Activated CD4-positive, alpha-beta memory T cell treated with anti-CD3 and anti-CD28 coated beads for 36 hours (primary cell): Measurements from ENCODE around the gene SPTBN1. TPM values are rescaled to one million over a fixed set of nuclear protein-coding genes. Genes with fewer than 3 reads are reported as not detected.

Source experiments
- CTCF ChIA-PET: fragments of 350-600 bp; sonication (Branson Sonifier 250); formaldehyde crosslinking; loops from one replicate; lab custom pipeline; 2021; ENCODE audit warnings: antibody characterized with exemption, inconsistent platforms; lab: Charles Lee
- POLR2A ChIA-PET: fragments of 350-600 bp; sonication (Branson Sonifier 250); formaldehyde crosslinking; loops from one replicate; lab custom pipeline; 2021; ENCODE audit warnings: antibody characterized with exemption; lab: Charles Lee
- DNase-seq: peaks from one replicate; pipeline ENCODE4 v3.0.0-alpha.2; 2020
- H3K27ac Mint-ChIP-seq: one replicate; pipeline ENCODE4 v1.8.0; 2021; ENCODE audit warnings: mixed read lengths
- H3K27me3 Mint-ChIP-seq: one replicate; pipeline ENCODE4 v1.8.0; 2021; ENCODE audit warnings: mixed read lengths
- H3K36me3 Mint-ChIP-seq: one replicate; pipeline ENCODE4 v1.8.0; 2021; ENCODE audit warnings: mixed read lengths
- H3K4me1 Mint-ChIP-seq: one replicate; pipeline ENCODE4 v1.8.0; 2021; ENCODE audit warnings: low read depth, mixed read lengths
- H3K4me3 Mint-ChIP-seq: one replicate; pipeline ENCODE4 v1.8.0; 2021; ENCODE audit warnings: mild to moderate bottlenecking, mixed read lengths
- H3K9me3 Mint-ChIP-seq: one replicate; pipeline ENCODE4 v1.8.0; 2021; ENCODE audit warnings: mixed read lengths
- intact Hi-C: fragments of 100-400 bp; cut with micrococcal nuclease; formaldehyde crosslinking; loops from one replicate; pipeline ENCODE4 v1.15.1; 2023
- total RNA-seq, 2 experiments: library from RNA; stranded (reverse); gene quantifications; one replicate each; pipeline ENCODE4 v1.2.3, GENCODE V29; 2021

The SPTBN1 gene
- total RNA-seq, 2 experiments from 2014 or later = 67.5 to 68.1 TPM

DNA sequence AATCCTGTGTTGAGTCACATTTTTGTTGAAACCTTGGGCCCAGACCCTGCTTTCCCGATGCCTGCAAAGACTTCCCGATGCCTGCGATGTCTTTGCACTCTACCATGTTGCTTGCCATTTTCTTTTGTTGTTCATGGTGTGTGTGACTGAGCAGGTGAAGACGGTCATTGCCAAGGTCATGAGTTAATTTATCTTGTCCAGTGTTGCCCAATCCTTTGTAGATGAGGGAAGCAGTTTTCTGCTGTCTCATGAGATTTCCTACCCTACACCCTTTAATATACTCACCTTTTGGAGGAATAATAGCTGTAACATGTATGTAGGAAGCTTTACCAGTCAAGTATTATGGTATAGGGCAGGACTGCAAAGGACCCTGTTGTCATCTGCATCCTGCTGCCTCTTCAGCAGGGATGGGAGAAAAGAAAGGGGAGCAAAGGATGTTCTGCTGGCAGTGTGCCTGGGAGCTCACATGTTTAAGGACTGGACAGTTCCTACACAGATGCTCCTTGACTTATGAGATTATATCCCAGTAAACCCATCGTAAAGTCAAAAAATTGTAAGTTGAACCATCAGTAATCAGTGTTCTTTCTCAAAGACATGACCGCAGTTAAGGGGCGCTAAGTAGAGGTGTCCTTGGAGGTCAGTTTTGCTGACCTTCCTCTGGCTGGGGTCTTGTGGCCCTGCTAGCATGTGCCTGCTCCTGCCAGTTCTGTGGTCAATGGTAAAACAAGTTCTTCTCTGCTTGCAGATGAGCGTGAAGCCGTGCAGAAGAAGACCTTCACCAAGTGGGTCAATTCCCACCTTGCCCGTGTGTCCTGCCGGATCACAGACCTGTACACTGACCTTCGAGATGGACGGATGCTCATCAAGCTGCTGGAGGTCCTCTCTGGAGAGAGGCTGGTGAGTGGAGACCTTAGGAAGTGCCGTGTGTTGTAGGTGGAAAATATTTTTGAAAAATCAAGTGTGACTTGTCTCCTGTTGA is 142.5 kb downstream of the SPTBN1 start:
- H3K9me3 Mint-ChIP-seq = no peaks in the 10 kb centered on the region
- H3K4me3 Mint-ChIP-seq = no peak overlapping the region
- intact Hi-C loops = loop anchor here (5.0 kb wide), 1 partner anchor 76 kb away; no protein-coding TSS in a partner anchor
- H3K27ac Mint-ChIP-seq = peak overlapping the region; percentile 13
- ChIA-PET POLR2A (interaction anchor here (0.6 to 2.9 kb wide), 3 partner anchors 19 to 40 kb away, joined by 3 to 21 read pairs (median 3); no protein-coding TSS in a partner anchor), CTCF (no interaction called here)
- no peak for DNase-seq
- no peaks in the 10 kb centered on the region for H3K27me3 Mint-ChIP-seq
- H3K36me3 Mint-ChIP-seq = peaks cover 16% of the 10 kb centered on the region
- peaks cover 85% of the 10 kb centered on the region for H3K4me1 Mint-ChIP-seq

DNA sequence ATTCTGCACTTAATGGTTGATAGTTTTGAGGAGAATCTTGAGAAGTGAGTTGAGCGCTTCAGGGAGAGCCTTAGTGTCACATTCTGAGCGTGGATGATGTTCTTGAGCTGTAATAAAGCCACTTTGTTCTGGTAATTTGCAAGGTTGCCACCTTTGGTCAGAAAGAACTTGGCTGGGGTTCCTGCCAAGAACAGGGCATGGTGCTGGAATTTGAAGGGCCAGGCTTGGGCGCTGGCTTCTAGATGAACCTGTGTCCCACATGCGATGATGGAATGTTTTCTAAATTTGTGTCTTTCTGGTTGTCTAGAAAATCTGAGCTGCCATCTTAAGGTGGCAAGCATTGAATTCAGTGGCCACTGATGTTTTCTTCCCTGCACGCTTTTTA is 143.2 kb downstream of the SPTBN1 start:
- intact Hi-C loops = loop anchor here (5.0 kb wide), 1 partner anchor 77 kb away; no protein-coding TSS in a partner anchor
- Mint-ChIP-seq H3K9me3 (no peaks in the 10 kb centered on the region), H3K27ac (no peak overlapping the region), H3K36me3 (peaks cover 16% of the 10 kb centered on the region), H3K4me3 (no peak overlapping the region), H3K4me1 (peaks cover 92% of the 10 kb centered on the region), H3K27me3 (no peaks in the 10 kb centered on the region)
- POLR2A ChIA-PET = no interaction called here
- CTCF ChIA-PET = no interaction called here
- DNase-seq = no peak

DNA sequence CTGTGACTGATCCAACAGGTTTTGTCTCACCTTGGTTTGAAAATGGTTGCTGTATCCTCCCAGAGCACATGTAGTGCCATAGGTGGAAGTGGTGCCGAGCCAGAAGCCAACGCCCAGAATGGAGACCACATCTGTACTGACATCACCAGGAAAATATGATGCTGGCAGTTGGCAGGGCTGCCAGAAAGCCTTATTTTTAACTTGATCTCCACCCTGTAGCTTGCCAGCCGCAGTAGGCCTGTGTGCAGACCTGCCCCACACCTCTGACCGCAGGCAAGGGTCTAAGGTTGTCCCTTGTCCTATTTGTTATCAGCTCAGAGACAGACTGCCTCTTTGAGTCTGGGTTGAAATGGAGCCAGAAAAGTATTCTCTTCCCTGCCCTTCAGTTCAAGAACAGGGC is 143.8 kb downstream of the SPTBN1 start:
- ChIA-PET CTCF (no interaction called here), POLR2A (no interaction called here)
- intact Hi-C loops = loop anchor here (5.0 kb wide), 1 partner anchor 78 kb away; no protein-coding TSS in a partner anchor
- peak overlapping the region; percentile 50 for H3K27ac Mint-ChIP-seq
- no peaks in the 10 kb centered on the region for H3K9me3 Mint-ChIP-seq
- DNase-seq = no peak
- no peaks in the 10 kb centered on the region for H3K27me3 Mint-ChIP-seq
- no peak overlapping the region for H3K4me3 Mint-ChIP-seq
- peaks cover 97% of the 10 kb centered on the region for H3K4me1 Mint-ChIP-seq
- peaks cover 16% of the 10 kb centered on the region for H3K36me3 Mint-ChIP-seq

DNA sequence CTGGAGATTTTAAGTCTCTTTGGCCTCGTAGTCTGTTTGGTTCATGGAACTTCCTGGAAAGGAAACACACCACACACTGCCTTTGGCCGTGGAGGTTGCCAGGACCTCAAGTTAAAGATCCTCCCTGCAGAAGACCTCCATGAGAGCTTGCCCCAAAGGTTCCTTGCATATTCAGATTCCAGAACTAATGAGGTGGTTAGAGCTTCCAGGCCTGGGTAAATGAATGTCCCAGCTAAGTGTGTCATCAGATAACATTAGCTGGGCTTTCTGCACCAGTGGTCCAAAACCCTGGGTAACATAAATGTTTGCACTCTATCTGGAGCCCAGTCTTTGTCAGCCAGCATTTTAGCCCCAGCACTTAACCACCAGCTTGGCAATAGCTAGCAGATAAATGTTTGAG is 145.2 kb downstream of the SPTBN1 start:
- no peak overlapping the region for H3K4me3 Mint-ChIP-seq
- ChIA-PET CTCF (interaction anchor here (0.6 to 2.0 kb wide), 2 partner anchors 78 to 100 kb away, joined by 3 to 6 read pairs; no protein-coding TSS in a partner anchor), POLR2A (interaction anchor here (1.0 kb wide), 1 partner anchor 42 kb away, joined by 3 read pairs; no protein-coding TSS in a partner anchor)
- no peak for DNase-seq
- H3K4me1 Mint-ChIP-seq = peaks cover 97% of the 10 kb centered on the region
- H3K27ac Mint-ChIP-seq = peak overlapping the region; percentile 61
- intact Hi-C loops = no loop called here
- peaks cover 16% of the 10 kb centered on the region for H3K36me3 Mint-ChIP-seq
- no peaks in the 10 kb centered on the region for H3K9me3 Mint-ChIP-seq
- H3K27me3 Mint-ChIP-seq = no peaks in the 10 kb centered on the region

DNA sequence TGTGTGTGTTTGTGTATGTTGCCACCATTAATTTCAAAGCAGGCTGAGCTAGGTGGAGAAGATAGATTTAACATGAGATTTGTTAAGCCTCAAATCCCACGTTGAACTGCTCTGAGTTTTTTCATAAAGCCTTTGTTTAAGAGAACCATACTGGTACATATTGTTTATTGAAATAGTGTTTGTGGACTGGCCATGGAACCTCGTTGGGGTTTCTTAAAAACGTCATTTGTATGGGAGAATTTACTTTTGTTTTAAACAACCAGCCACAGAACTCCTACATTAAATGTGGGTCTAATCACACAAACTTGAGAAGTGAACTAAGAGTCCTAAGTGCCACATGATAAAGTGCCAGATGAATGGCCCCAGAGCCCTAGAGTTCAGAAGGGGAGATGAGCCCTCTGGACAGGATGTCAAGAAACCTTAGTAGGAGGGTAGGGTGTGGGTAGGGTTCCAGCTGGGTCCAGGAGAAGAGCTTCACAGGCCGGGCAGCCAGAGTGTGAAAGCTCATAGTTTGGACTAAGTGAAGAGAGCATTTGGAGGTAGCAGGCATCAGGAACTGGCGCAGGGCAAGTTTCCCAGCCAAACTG is 146.7 kb downstream of the SPTBN1 start:
- ChIA-PET CTCF (interaction anchor here (1.3 to 1.4 kb wide), 2 partner anchors 29 to 43 kb away, joined by 3 read pairs; no protein-coding TSS in a partner anchor), POLR2A (no interaction called here)
- Mint-ChIP-seq H3K4me3 (no peak overlapping the region), H3K27ac (peak overlapping the region; percentile 76), H3K9me3 (no peaks in the 10 kb centered on the region), H3K4me1 (peaks cover 89% of the 10 kb centered on the region), H3K36me3 (peaks cover 16% of the 10 kb centered on the region), H3K27me3 (no peaks in the 10 kb centered on the region)
- intact Hi-C loops = loop anchor here (1.0 kb wide), 1 partner anchor 9 kb away; no protein-coding TSS in a partner anchor
- no peak for DNase-seq

DNA sequence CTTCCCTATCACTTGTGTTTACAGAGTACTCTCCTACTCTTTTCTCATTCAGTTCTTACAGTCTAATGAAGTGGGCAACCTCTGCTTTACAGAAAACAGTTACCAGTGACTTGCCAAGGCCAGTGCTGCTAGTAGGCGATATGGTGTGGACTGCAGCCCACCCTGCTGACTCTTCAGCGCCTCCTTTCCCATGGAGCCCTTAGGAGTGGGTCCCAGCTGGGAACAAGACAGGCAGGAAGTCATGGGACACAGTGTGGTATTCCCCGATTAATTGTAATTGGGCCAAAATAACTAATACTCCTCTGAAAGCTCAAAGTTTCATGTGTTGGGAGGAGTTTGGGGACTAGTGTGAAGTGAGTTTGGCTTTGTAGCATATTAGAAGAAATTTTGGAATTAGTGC is 147.2 kb downstream of the SPTBN1 start:
- no peak overlapping the region for H3K4me3 Mint-ChIP-seq
- ChIA-PET CTCF (interaction anchor here (1.1 to 1.4 kb wide), 3 partner anchors 29 to 80 kb away, joined by 3 read pairs; no protein-coding TSS in a partner anchor), POLR2A (interaction anchor here (1.1 kb wide), 1 partner anchor 33 kb away, joined by 3 read pairs; no protein-coding TSS in a partner anchor)
- peaks cover 16% of the 10 kb centered on the region for H3K36me3 Mint-ChIP-seq
- no peaks in the 10 kb centered on the region for H3K27me3 Mint-ChIP-seq
- no peaks in the 10 kb centered on the region for H3K9me3 Mint-ChIP-seq
- DNase-seq = no peak
- H3K4me1 Mint-ChIP-seq = peaks cover 86% of the 10 kb centered on the region
- H3K27ac Mint-ChIP-seq = peak overlapping the region; percentile 76
- intact Hi-C loops = loop anchor here (1.0 kb wide), 1 partner anchor 9 kb away; no protein-coding TSS in a partner anchor

DNA sequence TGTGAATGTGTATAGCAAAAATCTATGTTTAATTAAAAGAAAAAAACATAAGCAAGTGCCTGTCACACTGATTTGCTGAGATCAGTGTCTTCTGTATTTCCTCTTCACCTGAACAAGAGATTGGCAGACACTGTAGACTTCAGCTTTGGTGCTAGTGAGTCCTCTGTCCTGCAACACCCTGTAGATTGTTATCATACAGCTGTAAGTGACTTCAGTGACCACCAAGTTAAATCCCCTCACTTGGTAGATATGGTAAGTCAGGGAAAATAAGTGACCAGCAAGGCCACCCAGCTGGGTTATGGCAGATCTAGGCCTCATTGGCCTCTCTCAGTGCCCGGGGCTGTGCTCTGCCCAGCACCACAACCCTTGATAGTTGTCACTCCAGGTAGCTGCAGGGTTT is 147.7 kb downstream of the SPTBN1 start:
- Mint-ChIP-seq H3K4me3 (no peak overlapping the region), H3K27ac (no peak overlapping the region), H3K36me3 (peaks cover 16% of the 10 kb centered on the region), H3K9me3 (no peaks in the 10 kb centered on the region), H3K4me1 (peaks cover 83% of the 10 kb centered on the region), H3K27me3 (no peaks in the 10 kb centered on the region)
- POLR2A ChIA-PET = interaction anchor here (1.1 to 3.4 kb wide), 2 partner anchors 34 to 45 kb away, joined by 3 to 17 read pairs; no protein-coding TSS in a partner anchor
- intact Hi-C loops = loop anchor here (1.0 kb wide), 1 partner anchor 9 kb away; no protein-coding TSS in a partner anchor
- CTCF ChIA-PET = interaction anchor here (1.1 to 1.3 kb wide), 2 partner anchors 44 to 80 kb away, joined by 3 read pairs; no protein-coding TSS in a partner anchor
- DNase-seq = no peak

DNA sequence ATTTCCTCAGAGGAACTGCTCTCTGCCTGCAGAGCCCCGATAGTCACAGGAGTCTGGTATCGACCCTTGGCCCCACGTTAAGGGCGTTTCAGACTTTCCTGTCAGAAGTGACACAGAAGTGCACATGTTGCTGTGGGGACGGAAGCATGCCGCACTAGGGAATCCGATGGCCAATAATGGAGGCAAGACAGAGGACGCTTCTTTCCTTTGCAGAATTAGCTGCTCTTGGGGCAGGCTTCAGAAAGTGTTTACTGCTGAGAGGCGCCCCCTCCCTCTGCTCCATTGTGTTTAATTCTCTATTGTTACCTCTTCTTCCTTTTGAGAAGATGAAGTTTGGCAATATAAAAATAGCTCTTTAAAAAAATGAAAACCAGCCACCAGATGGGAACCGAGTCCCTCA is 148.7 kb downstream of the SPTBN1 start:
- Mint-ChIP-seq H3K4me1 (peaks cover 81% of the 10 kb centered on the region), H3K27me3 (no peaks in the 10 kb centered on the region), H3K36me3 (peaks cover 6% of the 10 kb centered on the region), H3K9me3 (no peaks in the 10 kb centered on the region), H3K4me3 (no peak overlapping the region), H3K27ac (peak overlapping the region; percentile 20)
- no peak for DNase-seq
- POLR2A ChIA-PET = interaction anchor here (1.0 to 3.4 kb wide), 3 partner anchors 16 to 46 kb away, joined by 3 to 17 read pairs (median 4); no protein-coding TSS in a partner anchor
- intact Hi-C loops = no loop called here
- CTCF ChIA-PET = interaction anchor here (0.8 to 1.1 kb wide), 2 partner anchors 45 to 88 kb away, joined by 3 read pairs; no protein-coding TSS in a partner anchor

DNA sequence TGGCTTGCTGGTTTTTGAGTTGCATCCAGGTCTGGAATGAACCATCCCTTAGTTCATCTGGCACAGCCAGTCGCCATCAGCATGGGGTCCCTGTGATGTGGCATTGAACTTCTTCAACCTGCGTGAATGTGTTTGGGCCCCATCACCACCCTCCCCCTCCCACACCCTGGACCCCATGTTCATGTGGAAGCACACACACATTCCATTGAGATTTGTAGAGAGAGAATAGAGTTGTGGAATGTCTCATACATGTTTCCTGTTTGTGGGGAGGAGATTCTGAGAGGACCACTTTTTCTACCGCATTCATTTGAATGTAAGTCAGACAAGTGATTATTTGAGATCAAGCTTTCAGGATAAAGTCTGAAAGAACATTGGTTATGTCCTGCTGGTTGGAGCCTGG is 149.7 kb downstream of the SPTBN1 start:
- Mint-ChIP-seq H3K27me3 (no peaks in the 10 kb centered on the region), H3K4me3 (peak overlapping the region; percentile 17), H3K9me3 (no peaks in the 10 kb centered on the region), H3K36me3 (peaks cover 2% of the 10 kb centered on the region), H3K27ac (peak overlapping the region; percentile 30), H3K4me1 (peaks cover 81% of the 10 kb centered on the region)
- no peak for DNase-seq
- ChIA-PET CTCF (interaction anchor here (0.6 to 1.1 kb wide), 3 partner anchors 46 to 457 kb away, joined by 3 read pairs; no protein-coding TSS in a partner anchor), POLR2A (interaction anchor here (0.9 to 3.4 kb wide), 6 partner anchors 10 to 47 kb away, joined by 3 to 17 read pairs (median 4); no protein-coding TSS in a partner anchor)
- intact Hi-C loops = loop anchor here (1.0 kb wide), 2 partner anchors 32 to 48 kb away; no protein-coding TSS in a partner anchor

DNA sequence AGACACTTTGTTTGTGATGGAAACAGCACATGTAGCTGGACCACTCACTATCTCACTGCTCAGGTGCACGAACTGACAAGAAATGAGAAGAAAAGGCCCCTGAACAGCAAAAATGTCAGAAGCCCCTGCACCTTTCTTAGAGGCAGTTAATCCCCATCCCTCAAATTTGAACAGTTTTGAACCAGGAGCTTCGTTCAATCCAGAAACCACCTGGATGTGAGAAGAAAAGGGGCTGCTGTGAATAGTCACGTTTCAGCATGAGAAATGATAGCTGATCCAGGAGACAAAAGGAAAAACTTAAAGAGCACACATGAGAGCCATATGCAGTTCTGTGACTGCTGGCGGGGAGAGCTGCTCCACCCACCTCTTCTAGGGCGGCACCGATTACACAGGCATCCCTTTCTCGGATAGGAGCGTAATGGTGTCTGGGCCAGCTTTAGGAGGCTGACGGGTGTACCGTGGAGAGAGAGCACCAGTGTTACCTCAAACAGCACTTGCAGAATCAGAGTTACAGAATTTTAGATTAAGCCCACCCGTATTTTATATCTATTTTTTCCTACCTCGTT is 150.3 kb downstream of the SPTBN1 start:
- DNase-seq = peak; percentile 48
- Mint-ChIP-seq H3K9me3 (no peaks in the 10 kb centered on the region), H3K27ac (peak overlapping the region; percentile 30), H3K36me3 (peaks cover 2% of the 10 kb centered on the region), H3K4me1 (peaks cover 74% of the 10 kb centered on the region), H3K27me3 (no peaks in the 10 kb centered on the region), H3K4me3 (no peak overlapping the region)
- intact Hi-C loops = loop anchor here (1.0 kb wide), 2 partner anchors 32 to 48 kb away; no protein-coding TSS in a partner anchor
- ChIA-PET POLR2A (interaction anchor here (0.6 to 3.4 kb wide), 6 partner anchors 10 to 47 kb away, joined by 3 to 17 read pairs (median 3); no protein-coding TSS in a partner anchor), CTCF (interaction anchor here (0.6 to 1.1 kb wide), 3 partner anchors 10 to 457 kb away, joined by 3 read pairs; no protein-coding TSS in a partner anchor)

DNA sequence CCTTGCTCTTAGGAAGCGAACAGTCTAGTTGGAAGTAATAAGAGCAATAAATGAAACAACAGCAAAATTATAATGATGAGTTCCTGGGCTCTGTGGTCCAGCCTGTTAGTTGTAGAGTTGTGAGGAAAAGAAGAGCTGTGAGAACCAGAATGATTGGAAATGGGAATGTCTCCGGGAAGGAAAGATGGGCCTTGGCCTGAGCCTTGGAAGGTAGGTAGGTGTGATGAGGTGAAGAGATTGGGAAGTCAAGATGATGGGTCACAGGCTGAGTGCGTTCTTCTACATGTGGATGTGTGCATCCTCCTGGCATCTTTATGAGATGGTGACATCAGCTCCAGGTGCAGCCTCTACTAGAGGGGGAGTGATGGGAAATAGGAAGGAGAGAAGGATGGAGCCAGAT is 152.1 kb downstream of the SPTBN1 start:
- no peak overlapping the region for H3K27ac Mint-ChIP-seq
- no peaks in the 10 kb centered on the region for H3K36me3 Mint-ChIP-seq
- CTCF ChIA-PET = interaction anchor here (0.6 kb wide), 1 partner anchor 579 kb away, joined by 5 read pairs; no protein-coding TSS in a partner anchor
- H3K4me1 Mint-ChIP-seq = peaks cover 59% of the 10 kb centered on the region
- no peak overlapping the region for H3K4me3 Mint-ChIP-seq
- intact Hi-C loops = no loop called here
- no peaks in the 10 kb centered on the region for H3K9me3 Mint-ChIP-seq
- no peaks in the 10 kb centered on the region for H3K27me3 Mint-ChIP-seq
- no peak for DNase-seq
- POLR2A ChIA-PET = no interaction called here
